Loucy (cell line): Measurements from ENCODE around the gene AARS2.

ENCODE experiments used
- H2AFZ ChIP-seq: fragments of 200-600 bp; sonication (generic); 2 replicates; pipeline ENCODE4 v1.6.0; 2016; ENCODE audit warnings: antibody characterized with exemption, mild to moderate bottlenecking, low read length, moderate library complexity
- H3F3A ChIP-seq: fragments of 200-600 bp; 2 replicates; pipeline ENCODE4 v1.6.0; 2016; ENCODE audit warnings: antibody characterized with exemption, low read depth, mild to moderate bottlenecking
- H3K27me3 ChIP-seq: fragments of 200-600 bp; sonication (generic); 2 replicates; pipeline ENCODE4 v1.6.1; 2014; ENCODE audit warnings: low read length, mild to moderate bottlenecking; ENCODE audit not compliant: insufficient read depth, poor library complexity, severe bottlenecking
- H3K36me3 ChIP-seq: fragments of 200-600 bp; sonication (generic); 2 replicates; pipeline ENCODE4 v1.6.1; 2016; ENCODE audit warnings: low read length; ENCODE audit not compliant: insufficient read depth
- H3K4me1 ChIP-seq: fragments of 200-600 bp; sonication (generic); 2 replicates; pipeline ENCODE4 v1.5.1; 2014; ENCODE audit warnings: low read length, mild to moderate bottlenecking; ENCODE audit not compliant: insufficient read depth, poor library complexity, severe bottlenecking
- H3K4me2 ChIP-seq: fragments of 200-600 bp; sonication (generic); 2 replicates; pipeline ENCODE4 v1.6.0; 2014; ENCODE audit warnings: antibody characterized with exemption, low read length, low read depth, mild to moderate bottlenecking; ENCODE audit not compliant: poor library complexity, severe bottlenecking
- H3K4me3 ChIP-seq: fragments of 200-600 bp; sonication (generic); 2 replicates; pipeline ENCODE4 v1.5.1; 2014; ENCODE audit warnings: low read length, mild to moderate bottlenecking, mixed read lengths; ENCODE audit not compliant: poor library complexity, severe bottlenecking
- H3K79me2 ChIP-seq: fragments of 200-600 bp; sonication (generic); 2 replicates; pipeline ENCODE4 v1.6.1; 2014; ENCODE audit warnings: low read length; ENCODE audit not compliant: insufficient read depth
- H3K9ac ChIP-seq: fragments of 200-600 bp; sonication (generic); 2 replicates; pipeline ENCODE4 v1.6.0; 2014; ENCODE audit warnings: mild to moderate bottlenecking, low read depth, low read length, moderate library complexity; ENCODE audit not compliant: poor library complexity, severe bottlenecking
- H3K9me2 ChIP-seq: fragments of 200-600 bp; sonication (generic); replicated peaks from 2 replicates; pipeline ENCODE4 v1.6.1; 2016; ENCODE audit warnings: low read depth, low read length, mixed read lengths
- H3K9me3 ChIP-seq: fragments of 200-600 bp; sonication (generic); 2 replicates; pipeline ENCODE4 v1.6.1; 2014; ENCODE audit warnings: mild to moderate bottlenecking, antibody characterized with exemption, low read length, low read depth; ENCODE audit not compliant: insufficient read depth
- H4K20me1 ChIP-seq: fragments of 200-600 bp; sonication (generic); 2 replicates; pipeline ENCODE4 v1.6.0; 2014; ENCODE audit warnings: antibody characterized with exemption, low read length, mild to moderate bottlenecking; ENCODE audit not compliant: insufficient read depth, poor library complexity, severe bottlenecking
- EZH2phosphoT487 ChIP-seq: fragments of 200-600 bp; IDR thresholded peaks from 2 replicates; pipeline ENCODE4 v1.6.1; 2018; ENCODE audit warnings: antibody characterized with exemption, mild to moderate bottlenecking, moderate library complexity, borderline replicate concordance
- TF ChIP-seq, protein P1 (sequence below): fragments of 200-600 bp; sonication (generic); conservative IDR thresholded peaks from 2 replicates; pipeline ENCODE4 v1.5.1; 2014; ENCODE audit warnings: mild to moderate bottlenecking, antibody characterized with exemption, low read length

Gene AARS2

DNA sequence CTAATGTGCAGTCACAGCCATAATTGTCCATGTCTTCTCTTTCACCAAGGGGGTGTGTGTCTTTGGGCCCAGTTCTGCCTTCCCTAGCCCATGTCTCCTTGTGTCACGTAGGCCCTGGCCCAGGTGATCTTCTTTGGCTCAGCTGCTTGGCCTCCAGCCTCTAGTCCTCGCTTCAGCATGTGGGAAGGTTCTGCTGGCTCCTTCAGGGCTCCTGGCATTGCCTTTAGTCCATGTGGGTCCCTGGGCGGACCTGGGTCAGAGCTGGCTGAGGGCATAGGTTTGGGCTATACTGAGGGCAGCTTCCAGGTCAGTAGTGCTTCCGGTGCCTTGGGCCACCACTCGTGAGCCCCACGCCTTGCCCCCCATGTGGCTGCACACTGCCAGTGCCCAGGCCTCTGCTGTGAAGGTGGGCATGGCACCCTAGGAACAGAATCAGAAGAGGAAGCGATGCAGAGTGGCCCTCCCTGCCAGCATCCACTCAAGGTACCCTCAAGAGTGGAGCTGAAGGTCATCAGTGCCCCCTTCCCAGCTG lies 12.8 kb downstream of the AARS2 start:
- Histone ChIP-seq H3K4me3 (no peak overlapping the region), H3K9ac (no peak overlapping the region), H3K27me3 (no peaks in the 10 kb centered on the region), H4K20me1 (no peaks in the 10 kb centered on the region), H2AFZ (no peak overlapping the region), H3K9me3 (no peaks in the 10 kb centered on the region), H3K4me2 (no peak overlapping the region), H3K4me1 (no peaks in the 10 kb centered on the region), H3K36me3 (peaks cover 49% of the 10 kb centered on the region; the same call in 1 of the 2 replicates), H3K9me2 (no peaks in the 10 kb centered on the region), H3K79me2 (no peaks in the 10 kb centered on the region), H3F3A (no peaks in the 10 kb centered on the region)
- TF ChIP-seq, protein P1, sequence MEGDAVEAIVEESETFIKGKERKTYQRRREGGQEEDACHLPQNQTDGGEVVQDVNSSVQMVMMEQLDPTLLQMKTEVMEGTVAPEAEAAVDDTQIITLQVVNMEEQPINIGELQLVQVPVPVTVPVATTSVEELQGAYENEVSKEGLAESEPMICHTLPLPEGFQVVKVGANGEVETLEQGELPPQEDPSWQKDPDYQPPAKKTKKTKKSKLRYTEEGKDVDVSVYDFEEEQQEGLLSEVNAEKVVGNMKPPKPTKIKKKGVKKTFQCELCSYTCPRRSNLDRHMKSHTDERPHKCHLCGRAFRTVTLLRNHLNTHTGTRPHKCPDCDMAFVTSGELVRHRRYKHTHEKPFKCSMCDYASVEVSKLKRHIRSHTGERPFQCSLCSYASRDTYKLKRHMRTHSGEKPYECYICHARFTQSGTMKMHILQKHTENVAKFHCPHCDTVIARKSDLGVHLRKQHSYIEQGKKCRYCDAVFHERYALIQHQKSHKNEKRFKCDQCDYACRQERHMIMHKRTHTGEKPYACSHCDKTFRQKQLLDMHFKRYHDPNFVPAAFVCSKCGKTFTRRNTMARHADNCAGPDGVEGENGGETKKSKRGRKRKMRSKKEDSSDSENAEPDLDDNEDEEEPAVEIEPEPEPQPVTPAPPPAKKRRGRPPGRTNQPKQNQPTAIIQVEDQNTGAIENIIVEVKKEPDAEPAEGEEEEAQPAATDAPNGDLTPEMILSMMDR, result no peak
- TF ChIP-seq EZH2phosphoT487, result no peak

DNA sequence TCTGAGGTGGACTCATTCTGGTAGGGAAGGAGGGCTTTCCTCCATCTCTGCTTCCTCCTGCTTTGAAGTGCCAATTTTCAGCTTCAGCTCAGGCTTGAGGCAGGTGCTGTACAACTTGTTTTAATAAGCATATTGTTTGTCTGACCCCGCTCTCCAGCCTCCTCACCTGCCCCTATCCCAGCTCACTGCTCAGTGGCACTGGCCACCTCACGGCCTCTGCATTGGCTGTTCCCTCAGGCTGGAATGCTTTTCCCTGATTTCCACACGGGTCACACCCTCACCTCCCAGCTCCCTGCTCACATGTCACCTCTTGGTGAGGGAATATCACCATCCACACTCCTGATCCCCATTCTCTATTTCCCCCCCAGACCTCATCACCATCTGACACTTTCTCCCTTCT lies 14.3 kb downstream of the AARS2 start:
- no peaks in the 10 kb centered on the region for H3K4me1 ChIP-seq
- no peak overlapping the region for H3K9ac ChIP-seq
- no peak overlapping the region for H3K4me2 ChIP-seq
- H3K27me3 ChIP-seq, result no peaks in the 10 kb centered on the region
- H3K4me3 ChIP-seq, result no peak overlapping the region
- no peaks in the 10 kb centered on the region for H3K79me2 ChIP-seq
- H3K9me3 ChIP-seq, result no peaks in the 10 kb centered on the region
- no peak for TF ChIP-seq EZH2phosphoT487
- TF ChIP-seq, protein P1, result no peak
- peaks cover 35% of the 10 kb centered on the region; the same call in 1 of the 2 replicates for H3K36me3 ChIP-seq
- no peaks in the 10 kb centered on the region for H3F3A ChIP-seq
- no peaks in the 10 kb centered on the region for H4K20me1 ChIP-seq
- H3K9me2 ChIP-seq, result no peaks in the 10 kb centered on the region
- no peak overlapping the region for H2AFZ ChIP-seq

DNA sequence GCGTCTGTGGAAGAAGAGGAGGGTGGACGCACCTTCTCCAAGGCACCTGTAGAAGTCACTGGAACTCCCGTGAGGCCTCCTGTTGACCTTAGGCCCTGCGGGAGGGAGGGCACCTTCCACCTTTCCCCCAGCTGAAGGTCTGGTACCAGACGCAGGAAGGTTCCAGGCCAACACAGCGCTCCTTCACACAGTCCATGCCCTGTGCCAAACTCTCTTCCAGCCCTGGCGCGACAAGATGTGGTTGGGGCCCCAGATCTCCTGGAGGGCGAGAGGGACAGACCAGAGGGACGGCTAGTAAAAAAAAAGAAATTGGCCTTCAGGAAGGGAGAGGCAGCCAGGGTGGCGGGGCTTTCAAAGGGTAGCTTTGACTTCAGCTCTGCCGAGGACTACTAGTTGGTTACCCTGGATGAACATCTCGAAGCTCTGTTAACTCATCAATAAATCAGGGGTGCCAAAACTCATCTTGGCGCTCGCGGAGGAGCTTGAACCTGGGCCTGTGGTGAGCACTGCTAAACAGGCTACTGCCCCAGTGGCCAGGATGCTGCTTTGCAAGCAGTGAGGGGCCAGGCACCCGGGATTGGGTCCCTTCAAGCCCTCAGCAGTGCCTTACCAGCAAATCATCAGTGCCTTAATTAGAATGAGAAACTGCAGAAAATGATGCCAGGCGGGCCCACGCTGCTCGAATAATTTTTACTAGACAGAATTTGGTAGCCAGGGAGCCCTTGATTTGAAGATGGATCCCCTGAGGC lies 14.9 kb downstream of the AARS2 start:
- no peaks in the 10 kb centered on the region for H3K27me3 ChIP-seq
- TF ChIP-seq, protein P1, result no peak
- no peak for TF ChIP-seq EZH2phosphoT487
- H4K20me1 ChIP-seq, result no peaks in the 10 kb centered on the region
- no peaks in the 10 kb centered on the region for H3K9me2 ChIP-seq
- no peak overlapping the region for H3K9ac ChIP-seq
- H3K9me3 ChIP-seq, result no peaks in the 10 kb centered on the region
- no peaks in the 10 kb centered on the region for H3K79me2 ChIP-seq
- no peaks in the 10 kb centered on the region for H3F3A ChIP-seq
- H3K4me1 ChIP-seq, result no peaks in the 10 kb centered on the region
- no peak overlapping the region for H3K4me3 ChIP-seq
- H2AFZ ChIP-seq, result no peak overlapping the region
- no peak overlapping the region for H3K4me2 ChIP-seq
- H3K36me3 ChIP-seq, result peaks cover 28% of the 10 kb centered on the region; the same call in 1 of the 2 replicates
